GM18870 (cell line): ENCODE results near the gene TRIM50.
"Not testable (repeated sequence)": the region's sequence is repeated elsewhere in the genome, so short reads cannot be mapped to it uniquely, and the experiment has no call there.

Experiments used
- ATAC-seq: cut with Tn5 transposase; IDR thresholded peaks from one replicate; pipeline ENCODE4 v1.9.1; 2021; ENCODE audit warnings: moderate library complexity; ENCODE audit not compliant: unreplicated experiment

The TRIM50 gene

GRCh38 chr7:73350306-73351068 is 22.6 kb upstream of the TRIM50 start:
- ATAC-seq: no peak

- ATAC-seq: no peak
Measured at GRCh38 chr7:73349763-73350162, 21.9 kb upstream of the TRIM50 start.

GRCh38 chr7:73345951-73346350 is 18.1 kb upstream of the TRIM50 start:
- no peak for ATAC-seq

GRCh38 chr7:73345538-73345937 is 17.7 kb upstream of the TRIM50 start:
- no peak for ATAC-seq

GRCh38 chr7:73343671-73344380 is 15.9 kb upstream of the TRIM50 start:
- ATAC-seq: no peak

- ATAC-seq: no peak
Measured at GRCh38 chr7:73342645-73343044, 14.8 kb upstream of the TRIM50 start.

- no peak for ATAC-seq
Measured at GRCh38 chr7:73341877-73342276, 14.0 kb upstream of the TRIM50 start.

GRCh38 chr7:73340514-73340913 is 12.6 kb upstream of the TRIM50 start:
- no peak for ATAC-seq

GRCh38 chr7:73338321-73338720 is 10.4 kb upstream of the TRIM50 start:
- ATAC-seq: no peak

GRCh38 chr7:73332447-73332846 is 4.6 kb upstream of the TRIM50 start:
- no peak for ATAC-seq

- ATAC-seq: no peak
Measured at GRCh38 chr7:73330772-73331171, 2.9 kb upstream of the TRIM50 start.

- ATAC-seq: no peak
Measured at GRCh38 chr7:73329861-73330581, 2.1 kb upstream of the TRIM50 start.

- no peak for ATAC-seq
Measured at GRCh38 chr7:73328696-73329095, 814 bp upstream of the TRIM50 start.

GRCh38 chr7:73327449-73327848 is 433 bp downstream of the TRIM50 start:
- not testable (repeated sequence) for ATAC-seq

- ATAC-seq: not testable (repeated sequence)
Measured at GRCh38 chr7:73325424-73325823, 2.5 kb downstream of the TRIM50 start.

GRCh38 chr7:73324081-73324845 is 3.6 kb downstream of the TRIM50 start:
- ATAC-seq: not testable (repeated sequence)

GRCh38 chr7:73323434-73324080 is 4.3 kb downstream of the TRIM50 start:
- not testable (repeated sequence) for ATAC-seq

GRCh38 chr7:73320009-73320408 is 7.9 kb downstream of the TRIM50 start:
- ATAC-seq: not testable (repeated sequence)

- ATAC-seq: not testable (repeated sequence)
Measured at GRCh38 chr7:73319541-73319940, 8.3 kb downstream of the TRIM50 start.

- ATAC-seq: not testable (repeated sequence)
Measured at GRCh38 chr7:73318656-73319204, 9.2 kb downstream of the TRIM50 start.
